ENCODE measurements around the gene RAD51C.
"Not testable (repeated sequence)": the region's sequence is repeated elsewhere in the genome, so short reads cannot be mapped to it uniquely, and the experiment has no call there.

RAD51C gene

GRCh38 chr17:58760248-58760647 is 67.8 kb downstream of the RAD51C start:
- no peaks in the 10 kb centered on the region for H3K36me3 ChIP-seq (ENCODE audit: control insufficient read depth in 1 of 2, insufficient read depth in 2 of 2, low read depth in 1 of 2, low read length in 2 of 2)

GRCh38 chr17:58763263-58763662 is 70.9 kb downstream of the RAD51C start:
- Histone ChIP-seq H2AFZ (ENCODE audit: low read depth, low read length) (no peak overlapping the region), H2BK15ac (ENCODE audit: low read depth, poor library complexity, severe bottlenecking) (no peak overlapping the region), H4K91ac (ENCODE audit: low read length) (no peak overlapping the region), H2BK5ac (ENCODE audit: low read depth, low read length, poor library complexity, severe bottlenecking) (no peak overlapping the region), H3K9ac (ENCODE audit: low read length) (no peak overlapping the region), H2BK120ac (ENCODE audit: low read depth, low read length) (no peak overlapping the region), H3K79me1 (replicated peaks; ENCODE audit: low read length, poor library complexity, severe bottlenecking) (no peaks in the 10 kb centered on the region), H2AK5ac (ENCODE audit: low read length, severe bottlenecking) (no peak overlapping the region), H3K18ac (ENCODE audit: low read depth in 1 of 2, low read length in 2 of 2) (no peak overlapping the region), H3K9me3 (ENCODE audit: control insufficient read depth, low read length) (no peaks in the 10 kb centered on the region), H3K27ac (ENCODE audit: low read length, poor library complexity, severe bottlenecking) (no peak overlapping the region), H4K8ac (ENCODE audit: low read length) (no peak overlapping the region), H3K4me1 (ENCODE audit: control insufficient read depth, insufficient read depth, low read depth, low read length) (peaks cover 4% of the 10 kb centered on the region), H3K4me2 (ENCODE audit: low read length, poor library complexity, severe bottlenecking) (no peak overlapping the region), H3K36me3 (ENCODE audit: control insufficient read depth in 1 of 2, insufficient read depth in 2 of 2, low read depth in 1 of 2, low read length in 2 of 2) (no peaks in the 10 kb centered on the region), H3K4ac (ENCODE audit: low read depth in 1 of 2, low read length in 2 of 2) (no peak overlapping the region), H3K14ac (ENCODE audit: low read length in 2 of 2) (no peak overlapping the region), H3K23ac (ENCODE audit: low read length in 2 of 2) (no peak overlapping the region), H3K4me3 (ENCODE audit: insufficient read depth in 1 of 2, low read depth in 1 of 2, low read length in 2 of 2) (no peak overlapping the region), H2BK12ac (ENCODE audit: low read length in 2 of 2) (no peak overlapping the region), H3K27me3 (ENCODE audit: control insufficient read depth in 1 of 2, insufficient read depth in 1 of 2, low read length in 2 of 2) (peaks cover 22 to 32% of the 10 kb centered on the region in 2 experiments)
- no CpG with 5 or more reads among the region's 1 CpG for WGBS
- no peak for DNase-seq

More at GRCh38 chr17:58760248-58760647, 67.8 kb downstream of the RAD51C start:
- H2AK5ac ChIP-seq (ENCODE audit: low read length, severe bottlenecking): no peak overlapping the region
- H3K4me1 ChIP-seq (ENCODE audit: control insufficient read depth, insufficient read depth, low read depth, low read length): peaks cover 18% of the 10 kb centered on the region
- no peak overlapping the region for H2BK120ac ChIP-seq (ENCODE audit: low read depth, low read length)
- H3K9ac ChIP-seq (ENCODE audit: low read length): no peak overlapping the region
- no peak overlapping the region for H3K18ac ChIP-seq (ENCODE audit: low read depth in 1 of 2, low read length in 2 of 2)
- H3K4me3 ChIP-seq (ENCODE audit: insufficient read depth in 1 of 2, low read depth in 1 of 2, low read length in 2 of 2): no peak overlapping the region
- no peak overlapping the region for H3K27ac ChIP-seq (ENCODE audit: low read length, poor library complexity, severe bottlenecking)
- no peak overlapping the region for H2AFZ ChIP-seq (ENCODE audit: low read depth, low read length)
- no peak overlapping the region for H3K4ac ChIP-seq (ENCODE audit: low read depth in 1 of 2, low read length in 2 of 2)
- H2BK12ac ChIP-seq (ENCODE audit: low read length in 2 of 2): no peak overlapping the region
- no peaks in the 10 kb centered on the region for H3K79me1 ChIP-seq (replicated peaks; ENCODE audit: low read length, poor library complexity, severe bottlenecking)
- no peak overlapping the region for H3K23ac ChIP-seq (ENCODE audit: low read length in 2 of 2)
- H3K27me3 ChIP-seq (ENCODE audit: control insufficient read depth in 1 of 2, insufficient read depth in 1 of 2, low read length in 2 of 2): peaks cover 32 to 60% of the 10 kb centered on the region in 2 experiments
- no peak for DNase-seq
- no peak overlapping the region for H4K91ac ChIP-seq (ENCODE audit: low read length)
- no peak overlapping the region for H3K4me2 ChIP-seq (ENCODE audit: low read length, poor library complexity, severe bottlenecking)
- H4K8ac ChIP-seq (ENCODE audit: low read length): no peak overlapping the region
- H2BK15ac ChIP-seq (ENCODE audit: low read depth, poor library complexity, severe bottlenecking): no peak overlapping the region
- 82% methylated on average over 2 of the region's 2 CpGs for WGBS
- no peak overlapping the region for H3K14ac ChIP-seq (ENCODE audit: low read length in 2 of 2)
- H2BK5ac ChIP-seq (ENCODE audit: low read depth, low read length, poor library complexity, severe bottlenecking): no peak overlapping the region
- H3K9me3 ChIP-seq (ENCODE audit: control insufficient read depth, low read length): no peaks in the 10 kb centered on the region

GRCh38 chr17:58764373-58764772 is 72.0 kb downstream of the RAD51C start:
- Histone ChIP-seq H2BK12ac (ENCODE audit: low read length in 2 of 2) (no peak overlapping the region), H2BK5ac (ENCODE audit: low read depth, low read length, poor library complexity, severe bottlenecking) (no peak overlapping the region), H2AFZ (ENCODE audit: low read depth, low read length) (no peak overlapping the region), H3K4me2 (ENCODE audit: low read length, poor library complexity, severe bottlenecking) (no peak overlapping the region), H3K27ac (ENCODE audit: low read length, poor library complexity, severe bottlenecking) (no peak overlapping the region), H3K18ac (ENCODE audit: low read depth in 1 of 2, low read length in 2 of 2) (no peak overlapping the region), H4K91ac (ENCODE audit: low read length) (no peak overlapping the region), H3K4me3 (ENCODE audit: insufficient read depth in 1 of 2, low read depth in 1 of 2, low read length in 2 of 2) (no peak overlapping the region), H2AK5ac (ENCODE audit: low read length, severe bottlenecking) (no peak overlapping the region), H3K79me1 (replicated peaks; ENCODE audit: low read length, poor library complexity, severe bottlenecking) (no peaks in the 10 kb centered on the region), H2BK120ac (ENCODE audit: low read depth, low read length) (no peak overlapping the region), H3K23ac (ENCODE audit: low read length in 2 of 2) (no peak overlapping the region), H3K27me3 (ENCODE audit: control insufficient read depth in 1 of 2, insufficient read depth in 1 of 2, low read length in 2 of 2) (peaks cover 17 to 21% of the 10 kb centered on the region in 2 experiments), H3K36me3 (ENCODE audit: control insufficient read depth in 1 of 2, insufficient read depth in 2 of 2, low read depth in 1 of 2, low read length in 2 of 2) (no peaks in the 10 kb centered on the region), H4K8ac (ENCODE audit: low read length) (no peak overlapping the region), H2BK15ac (ENCODE audit: low read depth, poor library complexity, severe bottlenecking) (no peak overlapping the region), H3K4me1 (ENCODE audit: control insufficient read depth, insufficient read depth, low read depth, low read length) (peaks cover 4% of the 10 kb centered on the region), H3K14ac (ENCODE audit: low read length in 2 of 2) (no peak overlapping the region), H3K9ac (ENCODE audit: low read length) (no peak overlapping the region), H3K4ac (ENCODE audit: low read depth in 1 of 2, low read length in 2 of 2) (no peak overlapping the region), H3K9me3 (ENCODE audit: control insufficient read depth, low read length) (no peaks in the 10 kb centered on the region)
- WGBS: 66% methylated on average over 4 of the region's 5 CpGs
- DNase-seq: no peak

- not testable (repeated sequence) for H4K8ac ChIP-seq (ENCODE audit: low read length); H2BK120ac ChIP-seq (ENCODE audit: low read depth, low read length); H2AK5ac ChIP-seq (ENCODE audit: low read length, severe bottlenecking); H3K18ac ChIP-seq (ENCODE audit: low read depth in 1 of 2, low read length in 2 of 2); H2BK15ac ChIP-seq (ENCODE audit: low read depth, poor library complexity, severe bottlenecking); H3K27me3 ChIP-seq (ENCODE audit: control insufficient read depth in 1 of 2, insufficient read depth in 1 of 2, low read length in 2 of 2); H3K27ac ChIP-seq (ENCODE audit: low read length, poor library complexity, severe bottlenecking); H3K4me2 ChIP-seq (ENCODE audit: low read length, poor library complexity, severe bottlenecking); H2BK12ac ChIP-seq (ENCODE audit: low read length in 2 of 2); H3K79me1 ChIP-seq (replicated peaks; ENCODE audit: low read length, poor library complexity, severe bottlenecking); H2BK5ac ChIP-seq (ENCODE audit: low read depth, low read length, poor library complexity, severe bottlenecking); H3K9ac ChIP-seq (ENCODE audit: low read length); H3K4me1 ChIP-seq (ENCODE audit: control insufficient read depth, insufficient read depth, low read depth, low read length); H3K23ac ChIP-seq (ENCODE audit: low read length in 2 of 2); H4K91ac ChIP-seq (ENCODE audit: low read length); DNase-seq; H3K4ac ChIP-seq (ENCODE audit: low read depth in 1 of 2, low read length in 2 of 2); H3K4me3 ChIP-seq (ENCODE audit: insufficient read depth in 1 of 2, low read depth in 1 of 2, low read length in 2 of 2); H2AFZ ChIP-seq (ENCODE audit: low read depth, low read length); H3K14ac ChIP-seq (ENCODE audit: low read length in 2 of 2); H3K36me3 ChIP-seq (ENCODE audit: control insufficient read depth in 1 of 2, insufficient read depth in 2 of 2, low read depth in 1 of 2, low read length in 2 of 2); H3K9me3 ChIP-seq (ENCODE audit: control insufficient read depth, low read length)
- 65% methylated on average over 2 of the region's 5 CpGs for WGBS
These were observed 86.1 kb downstream of the RAD51C start for GRCh38 chr17:58778482-58778881.
